Right cardiac atrium (tissue), 5 donors: ENCODE measurements around the gene RAB20. TPM values are rescaled to one million over a fixed set of nuclear protein-coding genes. Genes with fewer than 3 reads are reported as not detected.
"Not testable (repeated sequence)": the region's sequence is repeated elsewhere in the genome, so short reads cannot be mapped to it uniquely, and the experiment has no call there.

ENCODE experiments used
- ATAC-seq, 2 donors: fragments of 200-7000 bp; cut with Tn5 transposase; one replicate each; pipeline versions ENCODE4 v1.8.0 to v1.9.1; 2020; ENCODE audit warnings: moderate library complexity in 2 of 2, mild to moderate bottlenecking in 1 of 2
- DNase-seq, 3 donors: peaks; one replicate each; pipeline ENCODE4 v3.0.0-alpha.2; 2020
- H3K27ac ChIP-seq: one replicate; pipeline ENCODE4 v1.5.1; 2013; ENCODE audit warnings: mild to moderate bottlenecking, low read length, control low read depth, moderate library complexity
- H3K27me3 ChIP-seq: one replicate; pipeline ENCODE4 v1.6.1; 2013; ENCODE audit not compliant: control insufficient read depth, insufficient read depth
- H3K4me1 ChIP-seq: one replicate; pipeline ENCODE4 v1.6.1; 2013; ENCODE audit warnings: low read length; ENCODE audit not compliant: control insufficient read depth, insufficient read depth
- H3K4me3 ChIP-seq: one replicate; pipeline ENCODE4 v1.5.1; 2013; ENCODE audit warnings: low read length, control low read depth
- H3K9me3 ChIP-seq: one replicate; pipeline ENCODE4 v1.6.1; 2013; ENCODE audit warnings: low read length; ENCODE audit not compliant: control insufficient read depth
- WGBS: extraction: QIAGEN DNeasy Blood & Tissue Kit; methylation state at CpG from one replicate; pipeline ENCODE4 v1.1.7; 2013; 5-methylcytosine and 5-hydroxymethylcytosine counted together
- intact Hi-C, 4 donors: fragments of 100-400 bp; cut with DNase I; formaldehyde crosslinking; loops; one replicate each; pipeline versions ENCODE4 v1.11.0 to v1.14.0; 2022 to 2023
- polyA plus RNA-seq: library from polyadenylated mRNA; stranded (reverse); fragments of 200-250 nt; gene quantifications from one replicate; pipeline ENCODE4 v1.2.3, GENCODE V29; 2013
- total RNA-seq, 4 donors: library from RNA; stranded (reverse); fragmentation: NEBNext Ultra II Directional; extraction: Animal tissue kit (Norgen Biotek cat#: 25700); gene quantifications; one replicate each; pipeline ENCODE4 v1.2.1, GENCODE V29; 2021
- donor health status: healthy with polysubstance abuse.
- donor health status: DM: no; HTN: yes; CAD: no.
- donor health status: DM: no; HTN: no; CAD: no.
- donor health status: DM: no; HTN: yes; CAD: no; lungs with severe emphysema.
- donor health status: DM: yes; HTN: yes; CAD: no.

Gene RAB20
- total and polyA plus RNA-seq, 5 donors = 10.5 to 15.3 (median 11.8) TPM

DNA sequence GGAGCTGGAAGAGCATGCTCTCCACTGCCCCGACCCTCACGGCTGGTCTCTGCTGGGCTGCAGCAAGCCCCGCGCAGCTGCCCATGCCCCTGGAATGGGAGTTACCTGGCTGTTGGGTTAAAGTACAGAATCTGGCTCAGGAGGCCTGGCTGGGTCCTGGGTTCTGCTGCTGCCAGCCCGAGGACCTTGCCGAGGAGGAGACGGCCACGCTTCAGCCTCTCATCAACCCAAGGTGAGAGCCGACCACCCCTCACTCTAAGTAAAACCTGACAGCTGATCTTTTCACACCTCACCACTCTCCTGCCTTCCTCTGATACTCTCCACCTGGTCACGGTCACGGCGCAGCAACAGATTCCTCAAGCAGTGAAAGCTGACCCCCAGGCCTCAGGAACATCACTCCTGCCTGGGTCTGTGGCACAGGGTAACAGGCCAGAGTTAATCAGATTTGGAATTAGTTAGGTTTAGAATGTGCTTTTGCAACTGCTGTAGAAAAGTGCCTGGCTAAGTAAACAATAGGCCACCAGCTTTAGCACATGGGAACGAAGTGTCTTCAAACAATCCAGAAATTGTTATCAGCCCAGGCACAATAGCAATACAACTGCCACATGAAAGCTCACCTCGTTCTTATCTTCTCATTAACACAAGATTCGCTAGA, 20.5 kb downstream of the RAB20 start:
- Histone ChIP-seq H3K4me3 (no peak overlapping the region), H3K9me3 (no peaks in the 10 kb centered on the region), H3K27me3 (no peaks in the 10 kb centered on the region), H3K4me1 (peaks cover 9% of the 10 kb centered on the region), H3K27ac (peak overlapping the region; percentile 7)
- peak in 1 of 3 donors; percentile 43 for DNase-seq
- intact Hi-C loops = no loop called here
- 61% methylated on average over 15 of the region's 15 CpGs for WGBS
- ATAC-seq = peak in 1 of 2 donors; percentile 14

DNA sequence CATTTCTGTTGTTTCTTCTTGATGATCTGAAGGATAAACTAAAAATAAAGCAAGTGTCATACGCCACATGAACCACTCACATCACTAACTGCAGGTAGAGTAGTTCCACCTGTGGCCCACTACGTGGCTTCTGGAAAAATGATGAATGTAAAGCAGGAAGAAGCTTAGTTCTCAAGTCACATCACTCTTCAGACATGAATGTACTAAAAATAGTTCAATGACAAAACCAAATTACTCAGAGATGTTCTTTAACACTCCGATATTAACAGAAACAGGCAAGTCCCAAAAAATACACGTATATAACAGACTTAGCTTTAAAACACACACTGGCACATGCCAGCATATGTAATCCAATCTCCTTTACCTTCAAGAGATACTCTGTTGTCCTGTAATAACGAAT, 21.6 kb downstream of the RAB20 start:
- H3K4me3 ChIP-seq = no peak overlapping the region
- intact Hi-C loops = no loop called here
- 59% methylated on average over 5 of the region's 5 CpGs for WGBS
- H3K9me3 ChIP-seq = no peaks in the 10 kb centered on the region
- no peak for ATAC-seq
- H3K27ac ChIP-seq = no peak overlapping the region
- DNase-seq = no peak
- peaks cover 11% of the 10 kb centered on the region for H3K4me1 ChIP-seq
- no peaks in the 10 kb centered on the region for H3K27me3 ChIP-seq

DNA sequence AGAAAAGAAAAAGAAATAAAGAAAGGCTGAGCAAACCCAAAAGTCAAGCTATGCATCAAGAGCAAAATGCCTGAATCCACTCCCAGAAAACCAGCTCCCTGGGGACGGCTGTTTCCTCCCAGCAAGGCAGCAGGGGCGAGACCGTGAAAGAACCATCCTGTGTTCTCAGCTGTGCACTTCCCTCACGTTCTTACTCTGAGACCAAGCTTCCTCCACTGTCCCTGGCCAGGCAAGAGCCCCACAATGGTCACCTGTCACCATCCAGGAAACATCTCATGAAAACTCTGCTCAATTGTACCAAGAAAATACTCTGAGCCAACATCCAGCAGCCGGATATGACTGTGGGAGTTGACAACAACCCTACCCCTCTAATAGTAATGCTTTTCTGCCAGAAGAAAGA, 22.9 kb downstream of the RAB20 start:
- DNase-seq = peak; percentile 82 to 91 (median 82)
- Histone ChIP-seq H3K27ac (peak overlapping the region; percentile 13), H3K4me3 (no peak overlapping the region), H3K4me1 (peaks cover 10% of the 10 kb centered on the region), H3K9me3 (no peaks in the 10 kb centered on the region), H3K27me3 (no peaks in the 10 kb centered on the region)
- intact Hi-C loops = no loop called here
- 31% methylated on average over 5 of the region's 5 CpGs for WGBS
- ATAC-seq = peak; percentile 51 to 75

DNA sequence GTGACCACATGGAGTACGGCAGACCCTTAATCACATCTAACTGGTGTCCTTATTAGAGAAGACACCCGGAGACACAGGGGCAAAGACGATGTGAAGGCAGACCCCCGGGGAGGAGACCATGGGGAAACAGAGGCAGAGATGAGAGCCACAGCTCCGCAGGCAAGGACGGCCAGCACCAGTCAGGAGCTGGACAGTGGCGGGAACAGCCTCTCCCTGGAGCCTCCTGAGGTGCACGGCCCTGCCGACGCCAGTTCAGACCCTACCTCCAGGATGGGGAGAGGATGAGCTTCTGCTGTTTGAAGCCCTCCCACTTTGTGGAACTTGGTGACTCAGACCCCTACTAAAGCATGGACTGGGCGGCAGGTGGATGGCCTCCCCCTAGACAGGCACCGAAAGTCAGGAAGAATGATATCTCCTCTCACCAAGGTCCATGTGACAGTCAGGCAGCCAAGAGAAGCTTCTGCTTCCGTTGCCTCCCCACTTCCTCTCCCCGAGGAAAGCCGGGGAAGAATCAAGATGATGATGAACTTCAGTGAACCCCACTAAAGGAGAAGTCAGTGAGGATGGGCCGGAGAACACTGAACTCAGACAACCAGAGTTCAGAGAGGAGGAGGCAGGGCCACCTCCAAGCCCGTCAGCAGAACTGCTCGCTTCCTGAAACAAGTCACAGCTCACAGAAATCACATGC, 25.4 kb downstream of the RAB20 start:
- H3K27ac ChIP-seq = no peak overlapping the region
- 65% methylated on average over 18 of the region's 18 CpGs for WGBS

DNA sequence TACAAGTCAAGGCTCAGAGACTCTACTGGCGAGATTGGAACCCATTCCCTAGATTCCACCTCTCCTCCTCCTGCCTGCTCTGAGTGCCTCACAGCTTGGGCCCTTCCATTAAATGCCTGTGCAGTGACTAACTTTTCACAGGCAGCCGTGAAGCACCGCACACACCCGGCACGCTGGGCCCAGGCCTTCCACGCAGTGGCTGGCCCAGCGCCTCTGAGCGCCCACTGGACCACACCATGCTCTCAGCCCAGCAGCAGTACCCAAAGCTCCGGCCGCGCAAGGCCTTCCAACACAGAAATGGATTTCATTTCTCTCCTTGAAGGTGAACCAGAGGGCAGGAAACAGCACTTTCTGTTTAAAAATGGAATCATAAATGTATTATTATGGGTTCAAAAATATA, 26.0 kb downstream of the RAB20 start:
- Histone ChIP-seq H3K27me3 (no peaks in the 10 kb centered on the region), H3K4me3 (no peak overlapping the region), H3K27ac (no peak overlapping the region), H3K4me1 (peaks cover 5% of the 10 kb centered on the region), H3K9me3 (no peaks in the 10 kb centered on the region)
- intact Hi-C loops = no loop called here
- DNase-seq = no peak
- WGBS = 95% methylated on average over 11 of the region's 11 CpGs
- no peak for ATAC-seq

More for the DNA sequence above, 25.4 kb downstream of the RAB20 start:
- H3K9me3 ChIP-seq = no peaks in the 10 kb centered on the region
- H3K27me3 ChIP-seq = no peaks in the 10 kb centered on the region
- peaks cover 5% of the 10 kb centered on the region for H3K4me1 ChIP-seq
- ATAC-seq = peak; percentile 58 to 62
- intact Hi-C loops = no loop called here
- no peak overlapping the region for H3K4me3 ChIP-seq
- peak in 2 of 3 donors; percentile 40 to 77 for DNase-seq

DNA sequence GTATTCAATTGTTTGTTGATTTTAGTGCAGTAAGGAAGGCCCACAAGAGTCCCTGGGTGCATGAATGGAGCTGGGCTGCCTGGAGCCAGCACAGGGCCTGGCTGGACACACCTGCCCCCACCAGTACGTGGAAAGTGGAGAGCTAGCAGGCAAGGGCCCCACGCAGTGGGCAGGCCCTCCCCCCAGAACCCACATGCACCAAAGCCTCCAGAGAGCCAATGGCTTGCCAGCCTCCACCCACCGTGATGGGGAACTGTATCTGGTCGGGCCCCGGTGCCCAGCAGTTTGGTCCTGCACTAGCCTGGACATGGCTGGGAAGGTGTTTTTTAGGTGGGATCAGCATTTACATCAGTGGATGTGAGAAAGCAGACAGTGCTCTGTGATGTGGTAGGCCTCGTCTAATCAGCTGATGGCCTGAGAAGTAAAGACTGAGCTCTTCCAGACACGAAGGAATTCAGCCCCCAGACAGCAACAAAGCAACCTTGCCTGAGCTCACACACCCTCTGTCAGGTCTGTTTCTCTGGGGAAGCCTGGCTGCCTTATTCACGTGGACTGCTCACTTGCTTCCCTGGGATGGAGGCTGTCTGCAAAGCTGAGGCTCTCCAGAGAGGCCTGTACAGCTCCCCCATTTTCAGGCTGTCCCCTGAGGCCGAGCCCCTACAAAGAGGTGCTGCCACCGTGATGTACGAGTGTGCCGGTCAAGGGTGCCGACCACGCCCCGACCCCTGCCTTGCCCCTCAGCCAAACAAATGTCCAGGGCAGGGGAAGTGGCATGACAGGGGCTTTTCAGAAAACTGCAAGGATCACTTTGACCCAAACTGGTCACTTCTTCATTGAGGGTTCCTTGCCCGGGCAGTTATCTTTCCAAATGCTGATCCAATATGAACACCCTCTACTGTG, 27.5 kb downstream of the RAB20 start:
- ATAC-seq (no peak), DNase-seq (peak in 1 of 3 donors; percentile 24)
- no peak overlapping the region for H3K27ac ChIP-seq
- H3K27me3 ChIP-seq = no peaks in the 10 kb centered on the region
- no peaks in the 10 kb centered on the region for H3K9me3 ChIP-seq
- 87% methylated on average over 16 of the region's 16 CpGs for WGBS
- intact Hi-C loops = no loop called here
- no peak overlapping the region for H3K4me3 ChIP-seq
- H3K4me1 ChIP-seq = peaks cover 5% of the 10 kb centered on the region

DNA sequence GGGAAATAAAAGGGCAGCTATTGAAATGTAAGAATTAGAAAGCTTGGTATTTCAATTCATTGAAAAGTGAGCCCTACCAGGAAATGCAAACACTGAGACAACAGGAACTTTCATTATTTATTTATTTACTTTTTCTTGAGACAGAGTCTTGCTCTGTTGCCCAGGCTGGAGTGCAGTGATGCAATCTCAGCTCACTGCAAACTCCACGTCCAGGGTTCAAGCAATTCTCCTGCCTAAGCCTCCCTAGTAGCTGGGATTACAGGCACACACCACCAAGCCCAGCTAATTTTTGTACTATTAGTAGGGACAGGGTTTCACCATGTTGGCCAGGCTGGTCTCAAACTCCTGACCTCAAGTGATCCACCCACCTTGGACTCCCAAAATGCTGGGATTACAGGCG, 29.3 kb downstream of the RAB20 start:
- DNase-seq, H3K4me1 ChIP-seq, H3K27me3 ChIP-seq, H3K27ac ChIP-seq, ATAC-seq, H3K9me3 ChIP-seq, intact Hi-C loops, H3K4me3 ChIP-seq: not testable (repeated sequence)
- 76% methylated on average over 2 of the region's 2 CpGs for WGBS

DNA sequence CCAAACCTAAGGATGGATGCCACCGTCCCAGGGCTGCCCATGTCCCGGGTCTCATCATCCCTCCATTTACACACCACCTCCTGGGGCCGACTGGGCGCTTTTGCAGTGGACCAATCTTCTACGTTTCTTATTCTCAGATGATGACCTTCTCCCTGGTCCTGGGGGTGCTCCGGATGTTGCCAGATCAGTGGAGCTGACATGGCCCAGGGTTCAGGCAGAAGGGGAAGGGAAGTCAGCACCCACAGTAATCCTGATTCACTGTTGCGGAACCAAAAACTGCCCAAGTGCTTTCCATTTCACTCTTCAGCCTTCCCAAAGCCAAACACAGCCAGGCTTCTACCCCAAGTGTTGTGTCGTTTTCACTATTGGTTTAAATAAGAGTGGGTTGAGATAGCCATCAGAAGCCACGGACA, 29.8 kb downstream of the RAB20 start:
- H3K4me1 ChIP-seq = peaks cover 3% of the 10 kb centered on the region
- DNase-seq (peak in 1 of 3 donors; percentile 37), ATAC-seq (no peak)
- H3K9me3 ChIP-seq = no peaks in the 10 kb centered on the region
- no peak overlapping the region for H3K4me3 ChIP-seq
- whole genome bisulfite sequencing = 78% methylated on average over 9 of the region's 9 CpGs
- intact Hi-C loops = no loop called here
- H3K27me3 ChIP-seq = no peaks in the 10 kb centered on the region
- no peak overlapping the region for H3K27ac ChIP-seq

DNA sequence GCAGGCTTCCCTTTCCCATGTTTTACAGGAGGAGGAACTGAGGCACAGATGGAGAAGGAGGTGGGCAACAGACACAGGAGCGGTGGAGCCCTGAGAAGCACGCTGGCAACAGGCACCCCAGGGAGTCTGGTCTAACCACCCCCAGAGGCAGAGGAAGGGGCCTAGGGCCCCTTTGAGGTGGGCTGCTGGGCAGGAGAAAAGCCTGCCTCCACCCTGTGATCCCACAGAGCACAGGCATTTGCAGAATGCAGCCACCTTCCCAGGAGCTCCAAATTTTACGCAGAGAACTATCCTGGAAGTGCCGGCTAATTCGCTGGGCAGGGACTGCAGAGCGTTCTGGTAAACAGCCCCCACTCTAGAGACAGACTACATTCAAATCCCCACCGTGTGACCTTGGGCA, 30.4 kb downstream of the RAB20 start:
- no peak for ATAC-seq
- Histone ChIP-seq H3K27ac (no peak overlapping the region), H3K9me3 (no peaks in the 10 kb centered on the region), H3K4me3 (no peak overlapping the region), H3K27me3 (no peaks in the 10 kb centered on the region), H3K4me1 (peaks cover 4% of the 10 kb centered on the region)
- 95% methylated on average over 7 of the region's 7 CpGs for WGBS
- intact Hi-C loops = no loop called here
- no peak for DNase-seq

DNA sequence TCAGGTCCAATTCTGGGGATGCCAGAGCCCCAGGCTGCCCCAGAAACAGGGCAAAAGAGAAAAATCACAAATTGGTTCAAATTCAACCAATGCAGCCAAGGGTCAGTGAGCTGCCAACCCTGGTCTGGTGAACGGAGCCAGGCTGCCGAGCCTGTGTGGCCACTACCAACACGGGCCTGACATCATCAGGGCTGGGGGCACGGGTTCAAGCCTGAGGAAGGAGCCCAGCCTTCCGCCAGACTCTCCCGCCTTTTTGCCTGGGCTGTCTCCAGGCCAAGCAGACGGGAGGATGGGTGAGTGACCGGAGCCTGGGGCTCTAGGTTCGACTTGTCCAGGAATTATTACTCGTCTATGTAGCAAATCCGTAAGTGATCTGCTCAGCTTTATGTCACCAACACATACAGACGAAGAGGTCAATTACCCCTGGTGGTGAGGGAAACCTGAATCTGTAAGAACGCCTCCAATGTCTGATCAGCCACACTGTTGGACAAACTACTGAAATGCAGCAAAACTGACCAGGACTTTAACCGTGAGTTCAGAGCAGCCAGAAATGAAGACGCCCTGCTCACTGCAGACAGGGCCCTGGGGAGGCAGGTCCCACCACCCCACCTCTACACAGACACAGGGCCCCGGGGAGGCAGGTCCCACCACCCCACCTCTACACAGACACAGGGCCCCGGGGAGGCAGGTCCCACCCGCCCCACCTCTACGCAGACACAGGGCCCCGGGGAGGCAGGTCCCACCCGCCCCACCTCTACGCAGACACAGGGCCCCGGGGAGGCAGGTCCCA, 31.8 kb downstream of the RAB20 start:
- 80% methylated on average over 20 of the region's 23 CpGs for WGBS
- no peak overlapping the region for H3K4me3 ChIP-seq
- peaks cover 8% of the 10 kb centered on the region for H3K4me1 ChIP-seq
- peak overlapping the region; percentile 32 for H3K27ac ChIP-seq
- DNase-seq = peak in 1 of 3 donors; percentile 51
- no peaks in the 10 kb centered on the region for H3K9me3 ChIP-seq
- intact Hi-C loops = no loop called here
- ATAC-seq = no peak
- no peaks in the 10 kb centered on the region for H3K27me3 ChIP-seq
